Astrocyte of the spinal cord (primary cell): Measurements from ENCODE around the gene UBE2B.
A peak's percentile ranks its signal among the peaks of the same experiment; 100 is the strongest.
"Not testable (repeated sequence)": the region's sequence is repeated elsewhere in the genome, so short reads cannot be mapped to it uniquely, and the experiment has no call there.

ENCODE experiments used
- DNase-seq: peaks from one replicate; pipeline ENCODE4 v3.0.0; 2011; ENCODE audit warnings: low read depth, low spot score
- H3K4me3 ChIP-seq: 2 replicates; pipeline ENCODE4 v1.5.1; 2011; ENCODE audit warnings: low read depth, mild to moderate bottlenecking, low read length, moderate library complexity
- in situ Hi-C: cut with HindIII; loops from 2 replicates; pipeline ENCODE4 v1.10.0; 2017; ENCODE audit warnings: low sequenced_read_pairs
- TF ChIP-seq, protein P1 (sequence below): IDR thresholded peaks from 2 replicates; pipeline ENCODE4 v1.5.1; 2012; ENCODE audit warnings: low read depth, mild to moderate bottlenecking, low read length, inconsistent platforms

UBE2B gene

DNA sequence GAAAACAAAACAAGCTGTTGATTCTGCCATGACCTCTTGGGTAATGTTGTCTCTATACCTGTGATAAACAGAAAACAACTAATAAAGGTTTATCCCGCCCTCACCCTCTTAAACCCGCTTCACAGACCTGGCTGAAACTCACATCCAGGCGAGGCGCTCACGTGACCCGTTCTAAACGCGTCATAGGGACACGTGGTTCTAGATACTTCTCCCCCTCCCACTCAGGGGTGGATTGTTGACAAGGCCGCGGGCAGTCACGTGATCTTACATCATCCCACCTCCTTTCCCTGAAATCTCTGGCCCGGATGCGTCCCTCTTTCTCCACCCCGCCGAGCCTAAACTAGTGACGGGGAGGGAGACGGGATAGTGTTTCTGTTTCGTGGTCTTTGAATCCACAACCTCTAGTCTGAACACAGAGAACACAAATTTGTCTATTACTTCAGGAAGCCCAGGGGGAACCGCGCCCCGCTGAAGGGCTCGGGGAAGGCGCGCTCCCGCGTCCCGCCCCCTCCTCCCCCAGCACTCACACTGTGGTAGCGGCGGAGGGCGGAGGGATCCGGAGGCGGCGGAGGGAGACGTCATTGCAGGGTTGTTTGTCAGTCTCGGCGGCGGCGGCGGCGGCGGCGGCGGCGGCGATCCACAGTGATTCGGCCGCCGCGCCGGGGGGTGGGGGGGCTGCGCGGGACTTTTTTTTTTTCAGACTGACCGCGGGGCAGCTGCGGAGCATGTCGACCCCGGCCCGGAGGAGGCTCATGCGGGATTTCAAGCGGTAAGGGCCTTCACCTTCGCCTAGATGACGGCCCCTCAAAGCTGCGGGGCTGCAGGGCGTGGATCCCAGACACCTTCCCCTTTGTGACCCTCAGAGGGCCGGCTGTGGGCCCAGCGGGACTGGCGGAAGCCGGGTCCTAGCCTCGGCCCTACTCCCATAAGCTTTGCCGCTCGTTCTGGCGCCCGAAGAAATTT, at the start of gene UBE2B:
UBE2B (plus strand) TSS at position 699 of the 963 bp plus-strand sequence; CDS start at position 726, 27 bp downstream.
- H3K4me3 ChIP-seq = peak within 1 kb of the TSS; percentile 95
- TF ChIP-seq, protein P1, sequence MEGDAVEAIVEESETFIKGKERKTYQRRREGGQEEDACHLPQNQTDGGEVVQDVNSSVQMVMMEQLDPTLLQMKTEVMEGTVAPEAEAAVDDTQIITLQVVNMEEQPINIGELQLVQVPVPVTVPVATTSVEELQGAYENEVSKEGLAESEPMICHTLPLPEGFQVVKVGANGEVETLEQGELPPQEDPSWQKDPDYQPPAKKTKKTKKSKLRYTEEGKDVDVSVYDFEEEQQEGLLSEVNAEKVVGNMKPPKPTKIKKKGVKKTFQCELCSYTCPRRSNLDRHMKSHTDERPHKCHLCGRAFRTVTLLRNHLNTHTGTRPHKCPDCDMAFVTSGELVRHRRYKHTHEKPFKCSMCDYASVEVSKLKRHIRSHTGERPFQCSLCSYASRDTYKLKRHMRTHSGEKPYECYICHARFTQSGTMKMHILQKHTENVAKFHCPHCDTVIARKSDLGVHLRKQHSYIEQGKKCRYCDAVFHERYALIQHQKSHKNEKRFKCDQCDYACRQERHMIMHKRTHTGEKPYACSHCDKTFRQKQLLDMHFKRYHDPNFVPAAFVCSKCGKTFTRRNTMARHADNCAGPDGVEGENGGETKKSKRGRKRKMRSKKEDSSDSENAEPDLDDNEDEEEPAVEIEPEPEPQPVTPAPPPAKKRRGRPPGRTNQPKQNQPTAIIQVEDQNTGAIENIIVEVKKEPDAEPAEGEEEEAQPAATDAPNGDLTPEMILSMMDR = no peak
- in situ Hi-C loops = no loop called here
- DNase-seq = peak; percentile 100

DNA sequence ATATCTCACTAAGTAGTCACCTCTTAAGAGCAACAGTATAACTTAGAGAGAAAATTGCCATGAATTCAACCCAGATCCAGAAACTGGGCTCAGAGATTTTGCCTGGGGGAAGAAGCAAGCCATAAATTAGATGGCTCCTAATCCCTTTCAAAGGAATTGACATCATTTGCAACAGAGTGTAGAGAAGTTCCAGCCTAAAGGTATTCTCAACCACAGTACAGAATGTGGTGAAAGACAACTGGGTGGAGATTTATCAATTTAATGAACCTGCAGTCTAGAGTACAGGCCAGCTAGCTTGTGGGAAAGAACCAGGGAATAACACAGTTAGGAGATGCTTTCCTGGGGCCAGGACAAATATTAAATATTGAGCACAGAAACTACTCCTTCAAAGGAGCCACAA, 44.0 kb upstream of the UBE2B start:
- in situ Hi-C loops = no loop called here
- H3K4me3 ChIP-seq = no peak overlapping the region
- TF ChIP-seq, protein P1 = no peak
- DNase-seq = no peak

DNA sequence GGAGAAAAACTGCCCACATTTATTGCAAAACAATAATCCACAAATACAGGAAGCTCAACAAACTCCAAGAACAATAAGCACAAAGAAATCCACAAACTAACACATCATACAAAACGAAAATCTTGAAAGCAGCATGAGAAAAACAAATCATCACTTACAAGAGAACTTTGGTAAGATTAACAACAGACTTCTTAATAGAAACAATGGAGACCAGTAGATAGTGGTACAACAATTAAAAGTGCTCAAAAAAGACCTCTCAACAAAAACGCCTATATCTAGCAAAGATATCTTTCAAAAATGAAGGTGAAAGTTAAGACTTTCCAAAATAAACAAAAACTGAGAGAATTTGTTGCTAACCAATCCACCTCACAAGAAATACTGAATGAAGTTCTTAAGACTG, 42.8 kb upstream of the UBE2B start:
- in situ Hi-C loops = no loop called here
- H3K4me3 ChIP-seq = no peak overlapping the region
- peak; percentile 4 for DNase-seq
- TF ChIP-seq, protein P1 = no peak

DNA sequence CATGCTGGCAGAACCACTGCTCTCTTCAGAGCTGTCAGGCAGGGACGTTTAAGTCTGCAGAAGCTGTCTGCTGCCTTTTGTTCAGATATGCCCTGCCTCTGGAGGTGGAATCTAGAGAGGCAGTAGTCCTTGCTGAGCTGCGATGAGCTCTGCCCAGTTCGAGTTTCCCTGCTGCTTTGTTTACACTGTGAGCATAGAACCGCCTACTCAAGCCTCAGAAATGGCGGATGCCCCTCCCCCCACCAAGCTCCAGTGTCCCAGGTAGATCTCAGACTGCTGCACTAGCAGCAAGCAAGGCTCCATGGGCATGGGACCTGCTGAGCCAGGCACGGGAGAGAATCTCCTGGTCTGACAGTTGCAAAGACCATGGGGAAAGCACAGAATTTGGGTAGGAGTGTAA, 34.5 kb upstream of the UBE2B start:
- H3K4me3 ChIP-seq, DNase-seq, in situ Hi-C loops: not testable (repeated sequence)

DNA sequence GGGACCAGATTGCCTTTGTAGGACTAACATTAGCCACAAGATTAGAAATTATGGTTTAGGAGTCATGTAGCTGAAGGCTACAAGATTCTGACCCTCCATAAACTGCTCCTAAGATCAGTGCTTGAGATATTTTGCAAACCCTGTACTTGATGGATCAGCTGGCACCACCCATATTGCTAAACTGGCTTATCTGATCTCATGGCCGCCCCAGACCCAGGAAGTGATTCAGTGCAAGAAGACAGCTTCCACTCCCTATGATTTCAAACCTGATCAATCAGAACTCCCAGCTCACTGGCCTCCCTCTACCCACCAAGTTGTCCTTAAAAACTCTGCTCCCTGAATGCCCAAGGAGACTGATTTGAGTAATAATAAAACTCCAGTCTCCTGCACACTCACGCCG, 27.9 kb upstream of the UBE2B start:
- in situ Hi-C loops, DNase-seq, H3K4me3 ChIP-seq: not testable (repeated sequence)

DNA sequence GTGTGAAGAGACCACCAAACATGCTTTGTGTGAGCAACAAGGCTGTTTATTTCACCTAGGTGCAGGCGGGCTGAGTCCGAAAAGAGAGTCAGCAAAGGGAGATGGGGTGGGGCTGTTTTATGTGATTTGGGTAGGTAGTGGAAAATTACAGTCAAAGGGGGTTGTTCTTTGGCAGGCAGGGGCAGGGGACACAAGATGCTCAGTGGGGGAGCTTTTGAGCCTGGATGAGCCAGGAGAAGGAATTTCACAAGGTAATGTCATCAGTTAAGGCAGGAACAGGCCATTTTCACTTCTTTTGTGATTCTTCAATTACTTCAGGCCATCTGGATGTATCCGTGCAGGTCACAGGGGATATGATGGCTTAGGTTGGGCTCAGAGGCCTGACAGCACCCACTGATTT, 25.9 kb upstream of the UBE2B start:
- H3K4me3 ChIP-seq, in situ Hi-C loops, DNase-seq: not testable (repeated sequence)

DNA sequence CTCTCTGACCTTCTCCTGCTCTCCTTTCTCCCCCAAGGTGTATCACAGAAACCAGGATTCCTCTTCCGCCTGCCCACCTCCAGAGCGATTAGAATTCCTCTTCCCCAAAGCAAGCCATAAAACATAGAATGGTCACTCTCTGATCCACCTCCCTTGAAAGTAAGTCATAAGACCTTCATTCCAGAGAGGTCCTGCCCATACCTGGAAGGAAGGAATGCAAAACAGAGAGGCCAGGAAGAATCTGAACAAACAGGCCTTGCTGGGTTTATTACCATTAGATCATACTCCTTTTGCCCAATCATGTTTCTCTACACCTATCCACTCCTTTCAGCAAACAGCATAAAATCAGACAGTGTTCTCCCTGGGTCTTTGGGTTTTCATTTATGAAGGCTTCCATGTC, 25.4 kb upstream of the UBE2B start:
- TF ChIP-seq, protein P1 = no peak
- DNase-seq = no peak
- no peak overlapping the region for H3K4me3 ChIP-seq
- in situ Hi-C loops = no loop called here

DNA sequence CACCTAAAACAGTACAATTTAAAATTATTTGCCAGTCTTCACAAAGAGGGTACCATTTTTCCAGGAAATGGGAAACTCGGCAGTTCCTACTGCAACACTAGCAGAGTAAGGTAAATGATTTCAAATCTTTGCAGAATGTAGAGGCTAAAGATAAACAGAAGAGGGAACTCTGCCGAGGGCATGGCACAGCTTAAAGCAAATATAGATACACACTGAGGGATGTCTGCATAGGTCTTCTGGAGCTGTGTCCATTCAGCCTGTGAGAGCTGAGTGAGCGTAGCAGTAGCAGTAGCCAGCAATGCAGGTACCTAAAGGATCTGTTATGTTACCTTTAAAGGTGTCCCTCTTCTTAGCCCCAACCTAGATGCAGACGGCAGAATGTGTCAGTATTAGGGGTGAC, 21.9 kb upstream of the UBE2B start:
- in situ Hi-C loops = no loop called here
- no peak for DNase-seq
- TF ChIP-seq, protein P1 = no peak
- no peak overlapping the region for H3K4me3 ChIP-seq
